Measurements from ENCODE around the gene ZRANB1. TPM values are rescaled to one million over a fixed set of nuclear protein-coding genes. Genes with fewer than 3 reads are reported as not detected.

ZRANB1 gene
- total and polyA plus RNA-seq, 2 of the 4 experiments (the other 2 are of a cell fraction): 11.2 to 24.7 TPM

- no TSS peak for BruUV-seq (replicated peaks)
- WGBS, 2 experiments (ENCODE audit: extremely low coverage in 2 of 2, insufficient read length in 1 of 2): 35% methylated on average over 2 of the region's 10 CpGs; no CpG with 5 or more reads in 1 of the 2 experiments
- no peak for ATAC-seq (ENCODE audit: low read depth)
Observed at GRCh38 chr10:124955868-124956267, 13.9 kb downstream of the ZRANB1 start.

More at GRCh38 chr10:124955868-124956267, 13.9 kb downstream of the ZRANB1 start:
- Histone ChIP-seq H3K79me1 (ENCODE audit: low read depth in 1 of 2, low read length in 2 of 2) (peaks cover 27 to 74% of the 10 kb centered on the region in 2 experiments), H3K27me3 (ENCODE audit: control insufficient read depth, insufficient read depth, low read length) (no peaks in the 10 kb centered on the region), H3K4ac (ENCODE audit: low read depth, low read length) (no peak overlapping the region), H3K27ac (ENCODE audit: insufficient read depth, low read length) (no peak overlapping the region), H3K4me2 (ENCODE audit: low read depth, low read length) (peak overlapping the region; percentile 49; the same call in 1 of the 2 replicates), H3K4me1 (ENCODE audit: control insufficient read depth, insufficient read depth, low read length) (peaks cover 10% of the 10 kb centered on the region), H2AFZ (replicated peaks; ENCODE audit: low read length, poor library complexity) (no peak overlapping the region), H3K9ac (ENCODE audit: low read depth, low read length) (no peak overlapping the region), H3K9me1 (ENCODE audit: insufficient read depth, low read length) (peaks cover 9% of the 10 kb centered on the region), H3K18ac (ENCODE audit: low read depth, low read length) (no peak overlapping the region), H2AK5ac (ENCODE audit: low read depth, low read length) (no peak overlapping the region), H3K9me3 (ENCODE audit: control insufficient read depth, insufficient read depth, low read length) (no peaks in the 10 kb centered on the region), H3K4me3 (ENCODE audit: insufficient read depth, low read depth, low read length) (no peak overlapping the region), H2BK20ac (ENCODE audit: low read depth, low read length) (no peak overlapping the region), H3K56ac (ENCODE audit: extremely low read depth, insufficient read depth, low read length) (no peak overlapping the region), H4K5ac (ENCODE audit: low read depth, low read length) (no peak overlapping the region), H4K8ac (ENCODE audit: low read depth in 2 of 2, low read length in 2 of 2) (0 out of 4 replicates have a peak overlapping the region, but pooled peaks of 1 of the 2 experiments have one; percentile 27), H4K20me1 (ENCODE audit: insufficient read depth, low read length) (peaks cover 72% of the 10 kb centered on the region), H2AK9ac (replicated peaks; ENCODE audit: low read depth, low read length, poor library complexity) (no peak overlapping the region), H2BK5ac (ENCODE audit: low read depth, low read length, poor library complexity, severe bottlenecking) (no peak overlapping the region), H2BK15ac (ENCODE audit: low read depth, low read length) (no peak overlapping the region), H3K23ac (ENCODE audit: low read depth, low read length) (peak overlapping the region; percentile 41; the same call in 1 of the 2 replicates), H3K14ac (replicated peaks; ENCODE audit: low read depth, low read length) (no peak overlapping the region), H4K91ac (ENCODE audit: insufficient read depth, low read depth, low read length) (no peak overlapping the region), H2BK120ac (ENCODE audit: low read depth, low read length) (no peak overlapping the region), H3K36me3 (ENCODE audit: control insufficient read depth, insufficient read depth, low read length) (peaks cover 13% of the 10 kb centered on the region)
- intact Hi-C loops (cut with micrococcal nuclease): no loop called here
- ChIA-PET CTCF (no interaction called here), POLR2A (ENCODE audit: unreplicated experiment) (no interaction called here)
- in situ Hi-C loops (cut with MboI; ENCODE audit: low sequenced_read_pairs): no loop called here
- dilution Hi-C loops (cut with HindIII; ENCODE audit: low sequenced_read_pairs, unreplicated experiment): no loop called here
- DNase-seq: no peak
- TF ChIP-seq MAFK (IDR thresholded peaks at IDR 0.05; ENCODE audit: low read depth, low read length): no peak
- TF ChIP-seq NFE2L2 (IDR thresholded peaks at IDR 0.05; ENCODE audit: low read depth, low read length): no peak
- no peak for TF ChIP-seq RCOR1 (IDR thresholded peaks at IDR 0.05; ENCODE audit: insufficient replicate concordance, low read length)
- TF ChIP-seq MXI1 (IDR thresholded peaks at IDR 0.05; ENCODE audit: borderline replicate concordance, low read depth, low read length): no peak
- no peak for TF ChIP-seq BHLHE40 (IDR thresholded peaks at IDR 0.05; ENCODE audit: low read depth, low read length)
- TF ChIP-seq CEBPB (IDR thresholded peaks at IDR 0.05; ENCODE audit: low read depth, low read length): no peak
- no peak for TF ChIP-seq CHD1 (IDR thresholded peaks at IDR 0.05; ENCODE audit: low read depth, low read length)
- no peak for TF ChIP-seq SMC3 (IDR thresholded peaks at IDR 0.05; ENCODE audit: low read depth, low read length)
- TF ChIP-seq CTCF (conservative IDR thresholded peaks at IDR 0.05; ENCODE audit: low read depth, low read length): no peak
- TF ChIP-seq RFX5 (IDR thresholded peaks at IDR 0.05; ENCODE audit: low read depth, low read length): no peak
- no peak for TF ChIP-seq USF2 (IDR thresholded peaks at IDR 0.05; ENCODE audit: low read depth, low read length)
- no peak for TF ChIP-seq FOS (IDR thresholded peaks at IDR 0.05; ENCODE audit: low read depth, low read length)
- no peak for TF ChIP-seq MAZ (IDR thresholded peaks at IDR 0.05; ENCODE audit: borderline replicate concordance, low read depth, low read length)
- TF ChIP-seq RAD21 (IDR thresholded peaks at IDR 0.05; ENCODE audit: low read length): no peak
- no peak for TF ChIP-seq ELK1 (IDR thresholded peaks at IDR 0.05; ENCODE audit: borderline replicate concordance, low read depth, low read length)
- no peak for TF ChIP-seq POLR2A (IDR thresholded peaks at IDR 0.05; ENCODE audit: low read depth, low read length)

Data from IMR-90 (cell line).